Osteocyte (in vitro differentiated cells): ENCODE results near the gene CNTNAP1. TPM values are rescaled to one million over a fixed set of nuclear protein-coding genes. Genes with fewer than 3 reads are reported as not detected.
A peak's percentile ranks its signal among the peaks of the same experiment; 100 is the strongest.
"Not testable (repeated sequence)": the region's sequence is repeated elsewhere in the genome, so short reads cannot be mapped to it uniquely, and the experiment has no call there.

Experiments
- DNase-seq: peaks from one replicate; pipeline ENCODE4 v3.0.0; 2021; ENCODE audit warnings: mixed read lengths; ENCODE audit not compliant: unreplicated experiment; ENCODE audit errors: extremely low spot score
- H3K27ac Mint-ChIP-seq: one replicate; pipeline ENCODE4 v1.8.0; 2021; ENCODE audit warnings: mild to moderate bottlenecking, mixed read lengths; ENCODE audit not compliant: unreplicated experiment
- H3K27me3 Mint-ChIP-seq: one replicate; pipeline ENCODE4 v1.8.0; 2021; ENCODE audit warnings: mixed read lengths; ENCODE audit not compliant: unreplicated experiment
- H3K36me3 Mint-ChIP-seq: one replicate; pipeline ENCODE4 v1.8.0; 2021; ENCODE audit warnings: mixed read lengths; ENCODE audit not compliant: unreplicated experiment
- H3K4me1 Mint-ChIP-seq: one replicate; pipeline ENCODE4 v1.8.0; 2021; ENCODE audit warnings: mixed read lengths; ENCODE audit not compliant: unreplicated experiment
- H3K4me3 Mint-ChIP-seq: one replicate; pipeline ENCODE4 v1.8.0; 2021; ENCODE audit warnings: mild to moderate bottlenecking, moderate library complexity, mixed read lengths; ENCODE audit not compliant: unreplicated experiment
- H3K9me3 Mint-ChIP-seq: one replicate; pipeline ENCODE4 v1.8.0; 2021; ENCODE audit warnings: mixed read lengths; ENCODE audit not compliant: unreplicated experiment
- CTCF ChIP-seq: fragments of 200-600 bp; sonication (generic); IDR thresholded peaks from 2 replicates; pipeline ENCODE4 v1.5.0; 2021; ENCODE audit warnings: antibody characterized with exemption, mild to moderate bottlenecking, moderate library complexity
- total RNA-seq: library from RNA; stranded (reverse); gene quantifications from 2 replicates; pipeline ENCODE4 v1.2.1, GENCODE V29; 2021

The CNTNAP1 gene
- total RNA-seq, 1 donor from 2014 or later, result 35.8 TPM

GRCh38 chr17:42659079-42659931 is 23.0 kb upstream of the CNTNAP1 start, which contains the start of gene TUBG2:
Gene TUBG2, plus strand, starts transcription at chr17:42659284. Its CDS starts 220 bp downstream, at chr17:42659504.
- Mint-ChIP-seq H3K4me1 (peaks cover 22% of the 10 kb centered on the region), H3K27me3 (no peaks in the 10 kb centered on the region), H3K27ac (peak within 1 kb of the TSS; percentile 94), H3K9me3 (no peaks in the 10 kb centered on the region), H3K4me3 (peak within 1 kb of the TSS; percentile 91), H3K36me3 (peaks cover 12% of the 10 kb centered on the region)
- TF ChIP-seq CTCF, result no peak
- peak; percentile 97 for DNase-seq

GRCh38 chr17:42659932-42660274 is 22.4 kb upstream of the CNTNAP1 start:
- not testable (repeated sequence) for DNase-seq, H3K27me3 Mint-ChIP-seq, H3K9me3 Mint-ChIP-seq
- peaks cover 13% of the 10 kb centered on the region for H3K36me3 Mint-ChIP-seq
- H3K4me1 Mint-ChIP-seq, result peaks cover 18% of the 10 kb centered on the region
- H3K4me3 Mint-ChIP-seq, result peak overlapping the region; percentile 91
- H3K27ac Mint-ChIP-seq, result peak overlapping the region; percentile 94

GRCh38 chr17:42660692-42661345 is 21.5 kb upstream of the CNTNAP1 start:
- peaks cover 19% of the 10 kb centered on the region for H3K36me3 Mint-ChIP-seq
- peak overlapping the region; percentile 56 for H3K4me3 Mint-ChIP-seq
- peak overlapping the region; percentile 33 for H3K27ac Mint-ChIP-seq
- no peaks in the 10 kb centered on the region for H3K9me3 Mint-ChIP-seq
- no peak for TF ChIP-seq CTCF
- no peak for DNase-seq
- H3K4me1 Mint-ChIP-seq, result peaks cover 18% of the 10 kb centered on the region
- no peaks in the 10 kb centered on the region for H3K27me3 Mint-ChIP-seq

- Mint-ChIP-seq H3K36me3 (peaks cover 32% of the 10 kb centered on the region), H3K4me3 (no peak overlapping the region), H3K27me3 (no peaks in the 10 kb centered on the region), H3K27ac (no peak overlapping the region), H3K4me1 (peaks cover 34% of the 10 kb centered on the region), H3K9me3 (no peaks in the 10 kb centered on the region)
- no peak for DNase-seq
- no peak for TF ChIP-seq CTCF
Observed at GRCh38 chr17:42665581-42666001, 16.7 kb upstream of the CNTNAP1 start.

- peaks cover 30% of the 10 kb centered on the region for H3K4me1 Mint-ChIP-seq
- H3K36me3 Mint-ChIP-seq, result peaks cover 32% of the 10 kb centered on the region
- H3K9me3 Mint-ChIP-seq, H3K27me3 Mint-ChIP-seq, H3K4me3 Mint-ChIP-seq, H3K27ac Mint-ChIP-seq, DNase-seq: not testable (repeated sequence)
Observed at GRCh38 chr17:42666126-42666525, 16.2 kb upstream of the CNTNAP1 start.
